ENCODE measurements around the gene TMEM256.
"Not testable (repeated sequence)": the region's sequence is repeated elsewhere in the genome, so short reads cannot be mapped to it uniquely, and the experiment has no call there.

GRCh38 chr17:7368599-7368994 lies 35.3 kb downstream of the TMEM256 start:
- not testable (repeated sequence) for TF ChIP-seq CTCF, POLR2A (IDR thresholded peaks at IDR 0.05)
